Upper lobe of left lung (tissue), 4 donors: ENCODE data around the gene ANKRD1.

Experiments
- EP300 ChIP-seq, 4 donors: sonication (generic); formaldehyde crosslinking; IDR thresholded peaks; one replicate each; pipeline ENCODE4 v1.5.1; 2017; ENCODE audit warnings: antibody characterized with exemption in 4 of 4, control low read depth in 2 of 4
- POLR2A ChIP-seq, 4 donors: fragments of 450-650 bp; IDR thresholded peaks; one replicate each; pipeline ENCODE4 v1.5.1; 2016 to 2017; ENCODE audit warnings: antibody characterized with exemption in 4 of 4, mild to moderate bottlenecking in 2 of 4
- TF ChIP-seq, protein P1 (sequence below), 6 experiments: fragments of 450-650 bp in 4 of 6; fragments of 200-600 bp in 2 of 6; sonication (generic) in 2 of 6; IDR thresholded peaks; one replicate each; pipeline ENCODE4 v1.5.1; 2016 to 2019; ENCODE audit warnings: antibody characterized with exemption in 6 of 6

DNA sequence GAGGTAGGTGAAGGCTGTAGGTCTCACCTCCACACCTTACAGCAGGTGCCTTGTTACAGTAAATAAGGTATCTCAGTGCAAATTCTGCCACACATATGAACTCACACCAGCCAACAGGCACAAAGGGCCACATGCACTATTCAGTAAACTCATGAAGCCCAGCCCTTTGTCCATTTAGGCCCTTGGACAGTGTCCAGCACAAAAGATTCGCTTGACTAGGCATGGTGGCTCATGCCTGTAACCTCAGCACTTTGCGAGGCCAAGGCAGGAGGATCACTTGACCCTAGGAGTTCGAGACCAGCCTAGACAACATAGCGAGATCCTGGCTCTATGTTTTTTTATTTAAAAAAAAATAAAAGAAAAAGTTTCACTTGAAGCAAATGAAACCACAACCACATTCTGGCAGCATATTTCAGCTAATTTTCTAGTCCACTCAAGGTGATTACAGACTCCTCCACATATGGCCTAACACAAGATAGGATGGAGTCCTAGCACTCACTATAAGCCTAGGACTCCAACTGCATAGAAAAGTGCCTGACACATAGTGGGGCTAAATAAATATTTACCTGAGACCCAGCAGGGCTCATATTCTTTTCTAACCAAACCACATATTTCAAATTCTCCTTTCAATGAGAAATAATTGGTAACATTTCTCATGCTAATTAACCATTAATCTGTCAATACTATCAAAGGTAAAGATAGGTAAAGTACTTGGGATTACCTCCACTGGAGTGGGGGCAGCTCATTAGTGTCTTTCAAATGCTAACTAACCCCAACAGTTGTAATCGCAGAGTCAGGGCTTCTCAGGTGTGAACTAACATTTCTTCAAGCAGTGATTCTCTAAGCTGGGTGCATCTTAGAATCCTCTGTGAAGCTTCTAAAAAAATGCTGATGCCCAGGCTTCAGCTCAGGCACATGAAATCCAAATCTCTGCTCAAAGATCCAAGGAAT, 4.5 kb upstream of the ANKRD1 start:
- TF ChIP-seq EP300 (IDR thresholded peaks at IDR 0.05) (no peak), POLR2A (IDR thresholded peaks at IDR 0.05) (no peak)
- TF ChIP-seq, protein P1, sequence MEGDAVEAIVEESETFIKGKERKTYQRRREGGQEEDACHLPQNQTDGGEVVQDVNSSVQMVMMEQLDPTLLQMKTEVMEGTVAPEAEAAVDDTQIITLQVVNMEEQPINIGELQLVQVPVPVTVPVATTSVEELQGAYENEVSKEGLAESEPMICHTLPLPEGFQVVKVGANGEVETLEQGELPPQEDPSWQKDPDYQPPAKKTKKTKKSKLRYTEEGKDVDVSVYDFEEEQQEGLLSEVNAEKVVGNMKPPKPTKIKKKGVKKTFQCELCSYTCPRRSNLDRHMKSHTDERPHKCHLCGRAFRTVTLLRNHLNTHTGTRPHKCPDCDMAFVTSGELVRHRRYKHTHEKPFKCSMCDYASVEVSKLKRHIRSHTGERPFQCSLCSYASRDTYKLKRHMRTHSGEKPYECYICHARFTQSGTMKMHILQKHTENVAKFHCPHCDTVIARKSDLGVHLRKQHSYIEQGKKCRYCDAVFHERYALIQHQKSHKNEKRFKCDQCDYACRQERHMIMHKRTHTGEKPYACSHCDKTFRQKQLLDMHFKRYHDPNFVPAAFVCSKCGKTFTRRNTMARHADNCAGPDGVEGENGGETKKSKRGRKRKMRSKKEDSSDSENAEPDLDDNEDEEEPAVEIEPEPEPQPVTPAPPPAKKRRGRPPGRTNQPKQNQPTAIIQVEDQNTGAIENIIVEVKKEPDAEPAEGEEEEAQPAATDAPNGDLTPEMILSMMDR (IDR thresholded peaks at IDR 0.05), result no peak
